Muscle of leg (tissue), 11 donors: Measurements from ENCODE around the gene PLXNA3. TPM values are rescaled to one million over a fixed set of nuclear protein-coding genes. Genes with fewer than 3 reads are reported as not detected.

Source experiments
- DNase-seq: peaks from one replicate; pipeline ENCODE4 v3.0.0; 2013
- H3K27ac ChIP-seq: one replicate; pipeline ENCODE4 v1.5.1; 2013; ENCODE audit warnings: mild to moderate bottlenecking, low read length, control low read depth
- H3K27me3 ChIP-seq: one replicate; pipeline ENCODE4 v1.6.1; 2013; ENCODE audit warnings: low read length; ENCODE audit not compliant: control insufficient read depth, insufficient read depth
- H3K36me3 ChIP-seq: one replicate; pipeline ENCODE4 v1.6.1; 2013; ENCODE audit warnings: low read length; ENCODE audit not compliant: control insufficient read depth, insufficient read depth
- H3K4me1 ChIP-seq: one replicate; pipeline ENCODE4 v1.6.1; 2013; ENCODE audit warnings: low read length; ENCODE audit not compliant: control insufficient read depth, insufficient read depth
- H3K4me3 ChIP-seq: one replicate; pipeline ENCODE4 v1.5.1; 2013; ENCODE audit warnings: low read length, control low read depth
- H3K9me3 ChIP-seq: replicated peaks from 2 replicates; pipeline ENCODE4 v1.6.1; 2013; ENCODE audit warnings: low read depth, low read length; ENCODE audit not compliant: control insufficient read depth
- WGBS: methylation state at CpG from one replicate; pipeline ENCODE4 v1.1.5; 2013; ENCODE audit warnings: missing lambda C conversion rate; ENCODE audit not compliant: insufficient coverage; 5-methylcytosine and 5-hydroxymethylcytosine counted together
- polyA plus RNA-seq, 8 donors: library from polyadenylated mRNA; unstranded; fragments of 120-200 nt; gene quantifications; one replicate each; pipeline versions ENCODE4 v1.2.1 to v1.2.3, GENCODE V29; 2013; ENCODE audit warnings: inconsistent platforms in 1 of 8, low replicate concordance in 1 of 8; ENCODE audit not compliant: insufficient read length in 8 of 8, insufficient read depth in 1 of 8
- total RNA-seq: library from RNA; stranded (reverse); fragments of 120-200 nt; gene quantifications from one replicate; pipeline ENCODE4 v1.2.4, GENCODE V29; 2013

The PLXNA3 gene
- total and polyA plus RNA-seq, 9 donors = 7.4 to 48.1 (median 38.8) TPM

DNA sequence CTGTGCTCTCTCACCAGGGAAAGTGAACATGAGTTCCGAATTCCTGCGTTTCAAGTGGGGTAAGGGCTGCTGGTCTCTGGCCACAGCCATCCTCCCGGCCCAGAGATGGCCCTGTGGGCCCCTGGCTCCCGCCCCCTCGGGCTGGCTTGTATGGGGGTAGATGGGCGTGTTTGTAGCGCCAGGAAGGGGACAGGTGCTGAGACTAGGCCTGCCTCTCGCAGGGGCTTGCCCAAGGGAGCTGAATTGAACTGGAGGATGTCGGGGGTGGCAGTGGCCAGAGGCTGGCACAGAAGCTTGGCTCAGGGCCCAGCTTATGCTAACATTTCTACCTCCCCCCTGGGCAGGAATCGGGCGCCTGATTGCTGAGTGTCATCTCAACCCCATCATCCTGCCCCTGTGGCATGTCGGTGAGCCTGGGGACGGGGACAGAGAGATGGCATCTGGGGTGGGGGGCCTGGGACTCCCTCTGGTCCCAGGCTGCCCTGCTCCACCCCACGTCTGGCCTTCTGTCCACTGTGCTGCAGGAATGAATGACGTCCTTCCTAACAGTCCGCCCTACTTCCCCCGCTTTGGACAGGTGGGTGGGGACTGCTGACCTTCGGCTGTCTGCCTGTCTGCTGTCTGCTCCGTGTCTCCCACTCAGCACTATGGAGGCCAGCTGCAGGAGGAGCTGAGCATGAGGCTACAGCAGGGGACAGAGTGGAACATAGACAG, 38.2 kb upstream of the PLXNA3 start:
- DNase-seq = no peak
- H3K36me3 ChIP-seq = peaks cover 3% of the 10 kb centered on the region
- H3K4me1 ChIP-seq = peaks cover 14% of the 10 kb centered on the region
- no peaks in the 10 kb centered on the region for H3K9me3 ChIP-seq
- peak overlapping the region; percentile 4 for H3K27ac ChIP-seq
- H3K27me3 ChIP-seq = no peaks in the 10 kb centered on the region
- no peak overlapping the region for H3K4me3 ChIP-seq
- 72% methylated on average over 13 of the region's 19 CpGs for WGBS

DNA sequence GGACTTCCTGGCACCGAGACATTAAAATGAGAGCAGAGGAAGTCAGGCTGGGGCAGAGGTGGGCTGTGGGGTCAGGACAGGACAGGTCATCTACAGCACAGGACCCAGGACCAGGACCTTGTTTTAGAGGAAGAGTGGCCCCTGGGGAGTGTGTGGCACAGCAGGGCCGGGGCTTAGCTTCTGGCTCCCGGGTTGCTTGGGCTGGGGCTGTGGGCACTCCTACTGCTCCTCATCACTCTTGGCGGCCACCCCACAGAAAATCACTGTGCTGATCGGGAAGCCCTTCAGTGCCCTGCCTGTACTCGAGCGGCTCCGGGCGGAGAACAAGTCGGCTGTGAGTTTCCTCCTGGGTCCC, 37.7 kb upstream of the PLXNA3 start:
- peak overlapping the region; percentile 4 for H3K27ac ChIP-seq
- peaks cover 14% of the 10 kb centered on the region for H3K4me1 ChIP-seq
- H3K36me3 ChIP-seq = peaks cover 3% of the 10 kb centered on the region
- H3K27me3 ChIP-seq = no peaks in the 10 kb centered on the region
- H3K4me3 ChIP-seq = no peak overlapping the region
- no peaks in the 10 kb centered on the region for H3K9me3 ChIP-seq
- no peak for DNase-seq
- 88% methylated on average over 10 of the region's 10 CpGs for WGBS

DNA sequence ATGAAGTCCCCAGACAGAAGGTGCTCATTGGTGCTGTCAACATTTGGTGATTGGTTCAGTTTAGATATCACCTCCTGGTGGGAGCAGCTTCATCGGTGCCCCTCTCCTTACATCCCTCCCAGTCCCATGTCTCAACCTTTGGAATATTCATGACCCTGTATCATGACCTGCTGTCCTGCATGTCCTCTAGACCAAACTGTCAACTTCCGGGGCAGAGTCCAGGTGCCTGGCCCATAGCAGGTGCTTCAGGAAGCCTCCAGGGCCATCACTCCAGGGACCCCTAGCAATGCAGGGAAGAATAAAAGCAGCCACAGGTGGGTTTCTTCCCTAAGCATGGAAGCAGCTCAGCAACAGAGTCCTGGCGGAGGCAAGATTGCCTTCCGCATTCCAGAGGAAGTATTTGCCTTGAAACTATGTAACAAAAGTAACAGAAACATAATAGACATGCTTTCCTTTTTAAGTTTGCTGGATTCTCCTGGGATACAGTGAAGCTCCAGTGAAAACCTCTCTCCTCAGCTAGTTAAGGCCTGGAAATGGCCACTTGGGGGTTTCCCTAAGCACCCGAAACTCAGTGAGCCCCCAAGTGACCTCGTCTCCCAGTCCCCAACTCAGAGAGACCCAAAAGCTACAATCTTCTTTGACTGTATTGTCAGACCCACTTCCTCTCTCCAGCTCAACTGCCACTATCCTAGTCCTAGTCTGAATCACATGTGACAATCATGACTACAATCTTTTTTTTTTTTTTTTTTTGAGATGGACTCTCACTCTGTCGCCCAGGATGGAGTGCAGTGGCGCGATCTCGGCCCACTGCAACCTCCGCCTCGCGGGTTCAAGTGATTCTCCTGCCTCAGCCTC, 30.9 kb upstream of the PLXNA3 start:
- no peak overlapping the region for H3K4me3 ChIP-seq
- H3K36me3 ChIP-seq = peaks cover 8% of the 10 kb centered on the region
- no peak for DNase-seq
- WGBS = 92% methylated on average over 4 of the region's 13 CpGs
- peak overlapping the region; percentile 21 for H3K27ac ChIP-seq
- peaks cover 15% of the 10 kb centered on the region for H3K4me1 ChIP-seq
- no peaks in the 10 kb centered on the region for H3K9me3 ChIP-seq
- no peaks in the 10 kb centered on the region for H3K27me3 ChIP-seq

DNA sequence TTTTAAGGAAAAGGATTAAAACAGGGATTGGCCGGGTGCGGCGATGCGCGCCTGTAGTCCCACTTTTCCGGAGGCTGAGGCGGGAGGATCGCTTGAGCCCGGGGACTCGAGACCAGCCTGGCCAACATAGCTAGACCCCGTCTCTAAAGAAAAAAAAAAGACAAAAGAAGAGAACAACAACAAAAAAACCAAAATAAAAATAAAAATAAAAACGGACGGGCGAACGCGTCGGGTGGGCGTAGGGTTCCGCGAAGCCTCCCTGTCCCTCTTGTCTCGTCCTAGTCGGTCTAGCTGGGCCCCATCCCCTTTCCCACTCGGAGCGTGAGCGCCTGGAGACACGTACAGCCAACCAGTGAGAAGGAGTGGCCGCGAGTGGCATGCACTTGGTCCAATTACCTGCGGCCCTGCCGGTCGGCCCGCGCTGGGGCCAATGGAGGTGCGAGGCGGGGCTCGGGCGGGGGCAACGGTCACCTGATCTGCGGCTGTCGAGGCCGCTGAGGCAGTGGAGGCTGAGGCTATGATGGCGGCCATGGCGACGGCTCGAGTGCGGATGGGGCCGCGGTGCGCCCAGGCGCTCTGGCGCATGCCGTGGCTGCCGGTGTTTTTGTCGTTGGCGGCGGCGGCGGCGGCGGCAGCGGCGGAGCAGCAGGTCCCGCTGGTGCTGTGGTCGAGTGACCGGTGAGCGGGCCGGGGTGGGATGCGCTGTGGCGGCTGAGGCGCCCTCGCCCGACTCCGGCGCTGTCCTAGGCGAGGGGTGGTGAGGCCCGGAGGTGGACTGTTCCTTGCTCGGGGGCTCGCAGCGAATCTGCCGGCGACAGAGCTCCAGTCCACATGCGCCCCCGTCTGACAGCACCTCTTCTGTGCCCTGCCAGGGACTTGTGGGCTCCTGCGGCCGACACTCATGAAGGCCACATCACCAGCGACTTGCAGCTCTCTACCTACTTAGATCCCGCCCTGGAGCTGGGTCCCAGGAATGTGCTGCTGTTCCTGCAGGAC, 29.6 kb upstream of the PLXNA3 start, which contains the start of gene ATP6AP1:
TSS of gene ATP6AP1 (plus strand) at position 502 of the 996 bp plus-strand sequence. CDS start at position 518, 16 bp downstream.
- Histone ChIP-seq H3K4me1 (peaks cover 15% of the 10 kb centered on the region), H3K36me3 (peaks cover 21% of the 10 kb centered on the region), H3K4me3 (peak within 1 kb of the TSS; percentile 57), H3K9me3 (no peaks in the 10 kb centered on the region), H3K27ac (peak within 1 kb of the TSS; percentile 60), H3K27me3 (no peaks in the 10 kb centered on the region)
- 33% methylated on average over 68 of the region's 87 CpGs for WGBS
- DNase-seq = peak; percentile 98

DNA sequence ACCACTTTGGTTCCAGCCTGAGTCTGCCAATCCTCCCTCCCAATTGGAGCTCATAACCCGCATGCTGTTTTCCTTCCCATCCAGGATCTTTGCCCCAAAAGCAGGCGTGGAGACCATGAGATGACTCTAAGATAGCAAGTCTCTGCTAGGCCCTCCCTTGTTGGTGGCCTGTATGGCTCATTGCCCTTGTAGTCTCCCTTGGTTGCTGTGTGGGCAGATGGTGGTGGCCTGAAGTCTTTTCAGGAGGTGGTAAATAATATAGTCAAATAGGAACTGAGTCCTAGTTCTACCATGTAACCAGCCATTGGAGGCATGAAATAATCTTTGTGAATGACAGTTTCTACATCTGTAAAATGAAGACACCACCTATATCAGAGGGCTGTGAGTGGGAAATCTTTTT, 28.4 kb upstream of the PLXNA3 start:
- no peaks in the 10 kb centered on the region for H3K27me3 ChIP-seq
- H3K4me3 ChIP-seq = no peak overlapping the region
- H3K4me1 ChIP-seq = peaks cover 15% of the 10 kb centered on the region
- H3K9me3 ChIP-seq = no peaks in the 10 kb centered on the region
- DNase-seq = no peak
- H3K36me3 ChIP-seq = peaks cover 32% of the 10 kb centered on the region
- WGBS = 82% methylated on average over 1 of the region's 2 CpGs
- no peak overlapping the region for H3K27ac ChIP-seq

DNA sequence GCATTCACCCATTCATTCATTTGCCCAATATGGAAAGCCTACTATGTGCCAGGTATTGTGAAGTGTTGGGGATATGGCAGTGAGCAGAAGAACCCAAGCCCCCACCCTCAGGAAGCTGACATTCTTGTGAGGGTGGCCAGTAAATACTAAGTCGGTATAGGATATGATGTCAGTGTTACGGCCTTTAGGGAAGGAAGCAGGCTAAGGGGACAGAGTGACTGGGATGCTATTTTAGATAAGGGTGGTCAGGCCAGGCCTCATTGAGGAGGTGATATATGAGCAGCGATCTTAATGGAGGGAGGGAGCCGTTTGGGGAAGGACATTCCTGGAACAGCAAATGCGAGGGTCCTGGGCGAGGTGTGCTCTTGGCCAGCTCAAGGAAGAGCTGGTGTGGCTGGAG, 27.6 kb upstream of the PLXNA3 start:
- Histone ChIP-seq H3K9me3 (no peaks in the 10 kb centered on the region), H3K4me3 (no peak overlapping the region), H3K4me1 (peaks cover 15% of the 10 kb centered on the region), H3K27ac (no peak overlapping the region), H3K36me3 (peaks cover 40% of the 10 kb centered on the region), H3K27me3 (no peaks in the 10 kb centered on the region)
- WGBS = 83% methylated on average over 6 of the region's 6 CpGs
- DNase-seq = no peak

DNA sequence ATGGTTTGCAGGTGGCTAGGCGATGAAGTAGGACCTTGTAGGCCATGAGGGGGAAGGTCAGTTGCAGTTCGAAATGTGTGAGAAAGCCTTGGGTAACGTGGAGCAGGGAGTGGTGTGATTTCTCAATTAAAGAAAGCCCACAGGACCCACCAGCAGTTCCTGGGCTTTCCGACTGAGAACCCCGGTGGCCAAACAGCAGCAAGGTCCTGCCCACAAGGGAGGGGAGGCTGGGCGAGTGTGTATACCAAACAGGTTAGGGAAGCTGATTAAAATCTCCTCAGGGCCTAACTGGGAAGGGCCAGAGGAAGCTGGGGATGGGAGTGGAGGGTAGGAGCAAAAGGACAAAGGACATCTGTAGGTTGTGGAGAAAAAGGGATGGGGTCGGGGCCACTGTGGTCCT, 27.2 kb upstream of the PLXNA3 start:
- Histone ChIP-seq H3K4me1 (peaks cover 15% of the 10 kb centered on the region), H3K27ac (no peak overlapping the region), H3K36me3 (peaks cover 44% of the 10 kb centered on the region), H3K27me3 (no peaks in the 10 kb centered on the region), H3K4me3 (no peak overlapping the region), H3K9me3 (no peaks in the 10 kb centered on the region)
- DNase-seq = no peak
- 52% methylated on average over 3 of the region's 7 CpGs for WGBS

DNA sequence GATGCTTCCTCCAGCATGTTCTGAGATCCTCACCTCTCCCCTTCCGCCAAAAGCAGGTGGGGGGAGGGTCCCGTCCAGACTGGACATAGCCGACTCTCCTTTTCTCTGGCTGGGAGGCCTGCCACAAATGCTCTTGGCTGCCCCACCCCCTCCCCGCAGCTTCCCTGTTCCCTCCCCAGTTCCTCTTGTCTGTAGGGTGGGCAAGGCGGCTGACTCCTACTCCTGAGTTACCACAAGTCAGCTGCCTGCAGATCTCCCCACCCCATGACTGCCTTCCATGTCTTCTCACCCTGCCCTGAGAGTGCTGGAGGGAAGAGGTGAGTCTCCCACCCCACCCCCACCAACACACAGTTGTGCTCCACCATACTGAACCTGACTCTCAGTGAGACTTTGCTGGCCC, 26.7 kb upstream of the PLXNA3 start:
- Histone ChIP-seq H3K27me3 (no peaks in the 10 kb centered on the region), H3K4me3 (no peak overlapping the region), H3K27ac (no peak overlapping the region), H3K36me3 (peaks cover 47% of the 10 kb centered on the region), H3K4me1 (peaks cover 19% of the 10 kb centered on the region), H3K9me3 (no peaks in the 10 kb centered on the region)
- WGBS = no CpG with 5 or more reads among the region's 5 CpGs
- peak; percentile 41 for DNase-seq

DNA sequence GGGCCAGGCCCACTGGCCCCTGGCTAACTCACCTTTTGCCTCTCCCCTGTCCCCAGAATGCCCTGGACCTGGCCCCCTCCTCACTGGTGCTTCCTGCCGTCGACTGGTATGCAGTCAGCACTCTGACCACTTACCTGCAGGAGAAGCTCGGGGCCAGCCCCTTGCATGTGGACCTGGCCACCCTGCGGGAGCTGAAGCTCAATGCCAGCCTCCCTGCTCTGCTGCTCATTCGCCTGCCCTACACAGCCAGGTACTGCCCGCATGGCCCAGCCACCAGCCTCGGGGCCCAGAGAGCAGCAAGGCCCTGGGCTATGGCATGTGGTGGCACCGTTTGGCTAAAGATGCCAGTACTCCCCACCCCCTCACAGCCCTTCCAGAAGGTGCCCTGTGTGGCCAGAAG, 25.9 kb upstream of the PLXNA3 start:
- 93% methylated on average over 4 of the region's 8 CpGs for WGBS
- Histone ChIP-seq H3K27me3 (no peaks in the 10 kb centered on the region), H3K9me3 (no peaks in the 10 kb centered on the region), H3K4me3 (no peak overlapping the region), H3K36me3 (peaks cover 47% of the 10 kb centered on the region), H3K27ac (no peak overlapping the region), H3K4me1 (peaks cover 17% of the 10 kb centered on the region)
- no peak for DNase-seq
